ENCODE measurements around the gene CSTPP1. TPM values are rescaled to one million over a fixed set of nuclear protein-coding genes. Genes with fewer than 3 reads are reported as not detected.

CSTPP1 gene
- polyA plus RNA-seq, 1 donor from 2014 or later, result 46.4 TPM

- no peaks in the 10 kb centered on the region for H3K27me3 ChIP-seq (ENCODE audit: insufficient read depth, low read depth, low read length)
- no peaks in the 10 kb centered on the region for H4K20me1 ChIP-seq (ENCODE audit: insufficient read depth)
- H3K4me2 ChIP-seq (ENCODE audit: low read length), result no peak overlapping the region
- no peaks in the 10 kb centered on the region for H3K36me3 ChIP-seq (ENCODE audit: insufficient read depth, low read length)
- no peak overlapping the region for H2AFZ ChIP-seq (ENCODE audit: low read depth, low read length)
- no peaks in the 10 kb centered on the region for H3F3A ChIP-seq (ENCODE audit: insufficient read depth, low read length, poor library complexity, severe bottlenecking)
- no peak overlapping the region for H3K4me3 ChIP-seq (ENCODE audit: low read length)
- no peaks in the 10 kb centered on the region for H3K79me2 ChIP-seq (replicated peaks; ENCODE audit: insufficient read depth, low read length)
- no peaks in the 10 kb centered on the region for H3K9me3 ChIP-seq (ENCODE audit: low read length)
- H3K9ac ChIP-seq (ENCODE audit: low read length), result no peak overlapping the region
- TF ChIP-seq REST (IDR thresholded peaks at IDR 0.05; ENCODE audit: borderline replicate concordance) (no peak), RAD21 (conservative IDR thresholded peaks at IDR 0.05) (no peak), TAF1 (IDR thresholded peaks at IDR 0.05; ENCODE audit: low read depth) (no peak), POLR2AphosphoS5 (IDR thresholded peaks at IDR 0.05) (no peak), EZH2 (IDR thresholded peaks at IDR 0.05; ENCODE audit: borderline replicate concordance, insufficient read depth, low read length, poor library complexity, severe bottlenecking) (no peak), MXI1 (conservative IDR thresholded peaks at IDR 0.05; ENCODE audit: poor library complexity, severe bottlenecking) (no peak)
- TF ChIP-seq, protein P1, sequence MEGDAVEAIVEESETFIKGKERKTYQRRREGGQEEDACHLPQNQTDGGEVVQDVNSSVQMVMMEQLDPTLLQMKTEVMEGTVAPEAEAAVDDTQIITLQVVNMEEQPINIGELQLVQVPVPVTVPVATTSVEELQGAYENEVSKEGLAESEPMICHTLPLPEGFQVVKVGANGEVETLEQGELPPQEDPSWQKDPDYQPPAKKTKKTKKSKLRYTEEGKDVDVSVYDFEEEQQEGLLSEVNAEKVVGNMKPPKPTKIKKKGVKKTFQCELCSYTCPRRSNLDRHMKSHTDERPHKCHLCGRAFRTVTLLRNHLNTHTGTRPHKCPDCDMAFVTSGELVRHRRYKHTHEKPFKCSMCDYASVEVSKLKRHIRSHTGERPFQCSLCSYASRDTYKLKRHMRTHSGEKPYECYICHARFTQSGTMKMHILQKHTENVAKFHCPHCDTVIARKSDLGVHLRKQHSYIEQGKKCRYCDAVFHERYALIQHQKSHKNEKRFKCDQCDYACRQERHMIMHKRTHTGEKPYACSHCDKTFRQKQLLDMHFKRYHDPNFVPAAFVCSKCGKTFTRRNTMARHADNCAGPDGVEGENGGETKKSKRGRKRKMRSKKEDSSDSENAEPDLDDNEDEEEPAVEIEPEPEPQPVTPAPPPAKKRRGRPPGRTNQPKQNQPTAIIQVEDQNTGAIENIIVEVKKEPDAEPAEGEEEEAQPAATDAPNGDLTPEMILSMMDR (IDR thresholded peaks at IDR 0.05; ENCODE audit: poor library complexity, severe bottlenecking), result no peak
- no peaks in the 10 kb centered on the region for H3K9me2 ChIP-seq (ENCODE audit: insufficient read depth, low read length)
- H3K27ac ChIP-seq (ENCODE audit: low read length), result no peak overlapping the region
Observed at GRCh38 chr11:46894506-46894905, 42.1 kb upstream of the CSTPP1 start.

GRCh38 chr11:46894961-46895360 lies 41.6 kb upstream of the CSTPP1 start:
- no peak overlapping the region for H3K27ac ChIP-seq (ENCODE audit: low read length)
- H3K36me3 ChIP-seq (ENCODE audit: insufficient read depth, low read length), result no peaks in the 10 kb centered on the region
- no peak overlapping the region for H3K4me2 ChIP-seq (ENCODE audit: low read length)
- no peak overlapping the region for H3K4me3 ChIP-seq (ENCODE audit: low read length)
- no peaks in the 10 kb centered on the region for H3K27me3 ChIP-seq (ENCODE audit: insufficient read depth, low read depth, low read length)
- no peaks in the 10 kb centered on the region for H3F3A ChIP-seq (ENCODE audit: insufficient read depth, low read length, poor library complexity, severe bottlenecking)
- no peak overlapping the region for H2AFZ ChIP-seq (ENCODE audit: low read depth, low read length)
- no peaks in the 10 kb centered on the region for H3K9me2 ChIP-seq (ENCODE audit: insufficient read depth, low read length)
- H3K79me2 ChIP-seq (replicated peaks; ENCODE audit: insufficient read depth, low read length), result no peaks in the 10 kb centered on the region
- TF ChIP-seq EZH2 (IDR thresholded peaks at IDR 0.05; ENCODE audit: borderline replicate concordance, insufficient read depth, low read length, poor library complexity, severe bottlenecking) (no peak), POLR2AphosphoS5 (IDR thresholded peaks at IDR 0.05) (no peak), REST (IDR thresholded peaks at IDR 0.05; ENCODE audit: borderline replicate concordance) (no peak), SMC3 (conservative IDR thresholded peaks at IDR 0.05; ENCODE audit: poor library complexity) (no peak), EP300 (conservative IDR thresholded peaks at IDR 0.05; ENCODE audit: poor library complexity, severe bottlenecking) (no peak), MXI1 (conservative IDR thresholded peaks at IDR 0.05; ENCODE audit: poor library complexity, severe bottlenecking) (no peak), RAD21 (conservative IDR thresholded peaks at IDR 0.05) (no peak), TAF1 (IDR thresholded peaks at IDR 0.05; ENCODE audit: low read depth) (no peak)
- TF ChIP-seq, protein P1 (IDR thresholded peaks at IDR 0.05; ENCODE audit: poor library complexity, severe bottlenecking), result no peak
- H3K9ac ChIP-seq (ENCODE audit: low read length), result no peak overlapping the region
- no peaks in the 10 kb centered on the region for H3K9me3 ChIP-seq (ENCODE audit: low read length)
- no peaks in the 10 kb centered on the region for H4K20me1 ChIP-seq (ENCODE audit: insufficient read depth)
